DMS53 treated with DMSO at 0.1 percent for 48 hours (cell line): Measurements from ENCODE around the gene SPTBN1.

Experiments
- DNase-seq: peaks from one replicate; lab custom pipeline; 2025; ENCODE audit not compliant: unreplicated experiment; lab: John Stamatoyannopoulos, UW

The SPTBN1 gene

DNA sequence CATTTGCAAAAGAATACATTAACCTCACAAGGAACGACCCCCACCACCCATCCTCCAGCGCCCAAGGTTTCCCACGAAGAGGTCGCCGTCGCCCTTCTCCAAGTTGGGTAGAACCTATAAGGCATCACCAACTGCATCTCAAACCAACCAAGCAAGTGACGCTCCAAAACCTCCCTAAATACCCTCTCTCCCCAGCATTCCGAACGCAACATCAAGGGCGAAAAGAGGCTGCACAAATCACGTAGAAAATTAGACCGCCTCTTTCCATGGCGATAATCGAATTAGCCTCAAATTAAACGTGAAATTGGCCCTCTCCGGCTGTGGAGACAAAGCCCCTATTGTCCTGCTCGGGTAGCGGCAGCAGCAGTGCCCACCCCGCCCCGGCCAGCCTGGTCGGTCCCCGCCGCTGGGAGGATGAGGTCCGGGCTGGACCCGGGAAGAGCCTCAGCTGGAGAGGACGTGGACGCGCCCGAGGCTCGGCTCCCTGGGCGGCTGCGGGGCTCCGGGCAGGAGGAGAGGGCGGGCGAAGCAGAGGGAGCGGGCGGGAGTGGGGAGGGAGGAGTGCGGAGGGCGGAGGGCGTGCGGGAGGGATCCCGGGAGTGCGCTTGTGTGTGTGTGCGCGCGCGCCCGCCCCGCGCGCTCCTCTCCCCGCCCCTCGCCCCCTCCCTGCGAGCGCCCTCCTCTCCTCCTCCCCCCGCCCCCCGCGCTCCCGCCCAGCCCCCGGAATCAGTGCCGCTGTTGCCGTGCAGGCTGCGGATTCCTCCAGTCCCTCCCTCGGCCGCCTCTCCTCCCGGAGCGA, at the start of gene SPTBN1:
Gene SPTBN1 (plus strand): TSS at position 765 of the 799 bp plus-strand sequence. CDS start 70,092 bp downstream, outside the sequence.
- DNase-seq: peak; percentile 76

GRCh38 chr2:54407693-54408092, 48.4 kb upstream of the SPTBN1 start:
- no peak for DNase-seq

DNA sequence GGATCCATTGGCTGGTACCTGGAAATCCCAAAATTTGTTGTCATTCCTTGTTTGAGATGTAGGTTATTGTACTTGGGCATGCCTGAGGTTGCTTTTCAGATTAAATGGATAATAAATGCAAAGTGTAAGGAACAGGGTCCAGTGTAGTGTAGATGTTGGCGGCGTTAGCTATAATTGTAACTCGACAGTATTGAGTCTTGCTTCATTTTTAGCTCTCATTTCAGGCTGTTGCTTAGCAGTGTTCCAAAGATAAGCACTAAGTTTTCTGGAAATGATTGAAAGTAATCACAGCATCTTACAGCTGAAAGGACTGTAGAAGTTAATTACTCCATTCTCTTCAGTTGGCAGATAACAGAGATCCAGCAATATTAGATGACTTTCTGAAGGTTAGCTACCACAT, 47.8 kb upstream of the SPTBN1 start:
- DNase-seq: no peak

DNA sequence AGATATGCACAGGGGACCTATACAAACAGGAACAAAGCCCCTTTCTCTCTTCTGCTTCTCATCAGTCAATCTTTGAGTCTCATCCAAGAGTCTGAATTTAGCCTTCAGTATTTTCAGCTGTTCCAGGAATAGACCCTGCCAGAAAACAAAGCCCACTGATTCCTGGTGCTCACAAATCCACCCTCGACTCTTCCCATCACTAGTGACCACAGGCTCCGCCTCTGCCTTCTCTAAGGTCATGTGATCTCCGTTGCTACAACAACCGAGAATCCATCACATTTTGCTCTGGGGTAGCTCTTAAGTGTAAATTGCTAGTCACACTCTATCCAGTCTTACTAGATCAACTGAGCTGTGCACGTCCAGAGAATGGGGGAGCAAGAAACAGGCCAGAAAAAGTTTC, 46.4 kb upstream of the SPTBN1 start:
- no peak for DNase-seq

GRCh38 chr2:54411801-54412354, 44.2 kb upstream of the SPTBN1 start:
- no peak for DNase-seq

DNA sequence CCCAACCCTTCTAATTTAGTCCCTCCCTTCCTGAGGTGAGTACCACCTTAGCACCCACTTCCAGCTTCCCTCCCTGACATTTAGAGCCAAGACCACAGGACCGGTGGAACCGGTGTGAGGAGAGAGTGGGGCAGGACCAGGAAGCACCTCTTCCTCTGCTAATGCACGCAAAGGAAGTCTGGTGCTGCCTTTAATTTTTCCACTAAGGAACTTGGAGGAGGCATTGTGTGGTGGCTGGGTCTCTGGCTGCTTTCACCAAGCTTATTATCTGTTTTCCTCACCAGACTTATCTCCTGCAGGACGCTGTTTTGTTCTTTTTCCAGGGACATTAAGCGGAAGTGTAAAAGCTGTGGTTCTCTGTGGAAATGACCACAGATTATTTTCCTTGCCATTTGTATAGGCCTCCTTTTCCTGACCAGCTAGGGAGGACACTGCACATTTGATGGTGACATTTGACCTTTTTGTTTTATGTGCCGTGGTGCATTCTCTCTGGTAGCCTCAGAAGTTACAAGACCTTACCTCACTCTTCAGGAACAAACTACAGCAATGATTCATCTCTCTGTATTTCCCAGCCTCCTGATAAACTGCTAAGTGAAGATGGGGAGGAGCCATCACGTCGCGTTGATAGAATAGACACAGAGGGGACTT, 39.8 kb upstream of the SPTBN1 start:
- DNase-seq: no peak

GRCh38 chr2:54416938-54417337, 39.2 kb upstream of the SPTBN1 start:
- no peak for DNase-seq

DNA sequence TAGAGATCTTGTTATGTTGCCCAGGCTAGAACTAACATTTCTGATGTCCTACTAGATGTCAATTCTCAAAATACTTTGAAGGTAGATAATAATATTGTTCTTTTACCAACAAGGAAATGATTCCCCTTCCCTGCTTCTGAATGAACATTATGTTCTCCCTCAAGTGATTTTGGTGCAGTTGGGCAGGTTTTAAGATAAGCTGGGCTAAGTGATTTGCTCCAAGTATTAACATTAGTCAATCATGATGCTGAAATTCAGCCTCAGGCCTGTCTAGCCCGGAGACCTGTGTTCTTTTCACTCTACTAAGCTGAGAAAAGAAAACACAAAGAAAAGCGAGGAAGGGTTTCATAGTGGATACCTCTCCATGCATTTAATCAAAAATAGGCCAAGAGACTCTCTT, 38.5 kb upstream of the SPTBN1 start:
- no peak for DNase-seq

DNA sequence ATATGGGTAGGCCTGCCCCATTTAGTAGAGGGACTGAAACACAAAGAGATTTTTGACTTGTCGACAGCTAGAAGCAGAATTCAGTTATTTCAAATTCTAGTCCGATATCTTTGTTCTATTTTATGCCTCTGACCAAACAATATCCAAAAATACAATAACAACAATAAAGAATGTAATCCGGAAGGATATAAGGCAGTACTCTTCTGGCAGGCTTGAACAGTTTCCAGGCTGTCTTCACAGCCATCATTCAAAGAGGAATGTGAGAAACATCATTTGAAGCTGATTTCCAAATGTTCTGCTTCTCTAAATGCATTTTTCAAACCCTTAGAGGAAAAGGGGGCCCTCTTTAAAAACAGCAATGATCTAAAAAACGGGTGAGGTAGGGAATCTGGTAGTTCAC, 36.7 kb upstream of the SPTBN1 start:
- DNase-seq: no peak

DNA sequence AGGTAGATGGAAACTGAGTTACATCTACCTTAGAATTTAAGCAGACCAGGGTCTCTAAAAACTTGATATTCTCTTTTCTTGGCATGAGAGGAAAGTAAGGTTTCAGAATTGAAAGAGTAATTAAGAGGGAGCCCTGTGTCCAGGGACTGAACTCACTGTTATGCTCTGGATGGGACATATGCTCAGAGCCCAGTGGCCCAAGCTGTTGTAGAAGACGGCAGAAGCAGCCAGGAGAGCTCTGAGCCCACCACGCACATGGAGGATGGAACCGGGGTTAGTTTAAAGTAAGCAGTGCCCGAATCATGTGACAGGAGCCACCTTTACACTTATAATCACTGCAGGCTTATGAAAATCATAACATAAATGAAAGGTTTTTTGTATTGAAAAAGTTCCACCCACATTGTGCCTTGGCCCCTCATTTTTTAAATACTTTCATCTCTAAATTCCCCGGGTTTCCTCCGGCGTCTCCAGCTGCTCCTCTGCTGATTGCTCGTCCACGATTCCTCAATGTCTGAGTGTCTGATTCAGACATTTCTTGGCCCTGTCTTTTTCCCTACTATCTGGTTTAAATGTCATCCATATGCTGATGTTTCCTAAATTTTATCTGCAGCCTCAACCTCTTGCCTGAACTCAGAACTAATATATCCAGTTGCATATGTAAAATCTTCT, 36.1 kb upstream of the SPTBN1 start:
- no peak for DNase-seq

GRCh38 chr2:54420524-54421172, 35.5 kb upstream of the SPTBN1 start:
- no peak for DNase-seq

- DNase-seq: no peak
These were observed 34.0 kb upstream of the SPTBN1 start for GRCh38 chr2:54422072-54422581.

GRCh38 chr2:54423213-54423612, 32.9 kb upstream of the SPTBN1 start:
- no peak for DNase-seq

GRCh38 chr2:54424555-54425163, 31.5 kb upstream of the SPTBN1 start:
- no peak for DNase-seq

GRCh38 chr2:54428108-54428831, 27.9 kb upstream of the SPTBN1 start:
- no peak for DNase-seq

GRCh38 chr2:54429054-54429453, 27.1 kb upstream of the SPTBN1 start:
- no peak for DNase-seq

GRCh38 chr2:54429811-54430551, 26.1 kb upstream of the SPTBN1 start:
- DNase-seq: no peak

- DNase-seq: no peak
These were observed 25.5 kb upstream of the SPTBN1 start for GRCh38 chr2:54430649-54431048.
